HG03175 (cell line): ENCODE measurements around the gene PARD6B.
"Not testable (repeated sequence)": the region's sequence is repeated elsewhere in the genome, so short reads cannot be mapped to it uniquely, and the experiment has no call there.

Experiments
- ATAC-seq: cut with Tn5 transposase; IDR thresholded peaks from one replicate; pipeline ENCODE4 v1.9.1; 2021; ENCODE audit warnings: mild to moderate bottlenecking, moderate library complexity; ENCODE audit not compliant: unreplicated experiment

PARD6B gene

DNA sequence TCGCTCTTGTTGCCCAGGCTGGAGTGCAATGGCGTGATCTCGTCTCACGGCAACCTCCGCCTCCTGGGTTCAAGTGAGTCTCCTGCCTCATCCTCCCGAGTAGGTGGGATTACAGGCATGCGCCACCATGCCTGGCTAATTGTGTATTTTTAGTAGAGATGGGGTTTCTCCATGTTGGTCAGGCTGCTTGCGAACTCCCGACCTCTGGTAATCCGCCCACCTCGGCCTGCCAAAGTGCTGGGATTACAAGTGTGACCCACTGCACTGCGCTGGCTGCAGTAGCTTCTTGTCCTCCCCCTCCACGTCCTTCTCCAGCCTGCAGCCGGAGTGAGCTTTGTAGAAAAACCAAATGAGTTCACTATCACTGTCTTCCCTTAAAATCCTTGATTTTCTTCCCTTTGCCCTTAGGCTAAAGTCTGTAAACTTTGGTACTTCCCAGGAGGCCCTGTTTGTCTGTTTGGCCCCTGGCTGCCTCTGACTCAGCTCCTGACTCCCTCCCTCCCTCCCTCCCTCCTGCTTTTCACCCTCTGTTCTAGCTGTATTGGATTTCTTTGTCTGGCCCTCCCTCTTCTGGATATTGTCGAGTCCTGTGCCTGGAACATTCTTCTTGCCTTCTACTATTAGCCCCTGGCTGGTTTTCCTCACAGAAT, 12.9 kb downstream of the PARD6B start:
- ATAC-seq, result no peak

DNA sequence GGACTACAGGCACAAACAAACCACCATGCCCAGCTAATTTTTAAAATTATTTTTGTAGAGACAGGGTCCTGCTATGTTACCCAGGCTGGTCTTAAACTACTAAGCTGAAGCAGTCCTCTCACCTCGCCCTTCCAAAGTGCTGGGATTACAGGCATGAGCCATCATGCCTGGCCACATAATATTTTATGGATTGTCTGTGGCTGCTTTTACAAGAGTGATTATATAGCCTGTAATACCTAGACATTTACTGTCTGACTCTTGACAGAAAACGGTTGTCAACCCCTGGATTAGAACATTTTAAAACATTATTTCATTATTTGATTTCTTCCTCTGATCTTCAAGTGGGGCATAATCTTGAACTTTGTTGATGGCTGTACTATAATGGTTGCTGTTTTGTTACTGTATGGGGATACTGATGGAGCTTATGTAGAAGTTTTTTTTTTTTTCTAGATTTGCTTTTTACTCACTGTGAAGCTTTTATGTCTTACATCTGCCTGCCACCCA, 14.3 kb downstream of the PARD6B start:
- ATAC-seq, result no peak

DNA sequence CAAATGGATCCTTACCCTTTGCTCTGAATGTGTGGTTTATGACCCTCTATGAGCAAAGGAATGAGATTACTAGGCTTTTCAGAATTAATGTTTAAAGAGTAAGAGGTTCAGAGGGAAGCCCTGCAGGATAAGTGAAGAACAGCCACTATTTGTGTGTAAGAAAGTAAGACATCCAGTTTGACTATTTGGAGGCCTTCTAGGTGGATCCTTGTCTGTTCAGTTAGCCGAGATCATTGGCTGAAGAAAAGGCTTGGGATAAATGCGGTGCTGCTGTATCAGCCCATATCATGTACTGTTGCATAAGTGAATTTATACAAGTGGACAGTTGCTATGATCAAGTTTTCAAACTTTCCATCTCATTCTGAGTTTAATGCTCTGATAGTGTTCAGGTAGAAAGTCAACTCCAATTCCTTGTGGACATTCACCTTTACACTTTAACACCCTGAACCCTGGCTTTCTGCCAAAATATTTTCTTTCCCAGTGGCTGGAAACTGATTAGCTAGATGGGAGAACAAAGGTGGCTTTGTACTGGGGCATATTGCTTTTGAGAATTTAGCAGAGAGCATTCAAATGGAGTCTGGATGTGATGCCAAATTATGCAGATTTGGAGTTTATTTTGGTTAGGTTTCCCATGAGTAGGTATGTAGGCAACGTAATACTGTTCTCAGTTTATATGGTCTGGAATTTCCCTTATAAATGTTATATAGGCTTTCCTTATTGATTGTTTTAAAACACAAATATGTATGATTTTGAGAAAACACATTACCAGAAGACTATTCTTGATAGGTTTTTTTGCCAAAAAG, 15.0 kb downstream of the PARD6B start:
- ATAC-seq, result no peak

DNA sequence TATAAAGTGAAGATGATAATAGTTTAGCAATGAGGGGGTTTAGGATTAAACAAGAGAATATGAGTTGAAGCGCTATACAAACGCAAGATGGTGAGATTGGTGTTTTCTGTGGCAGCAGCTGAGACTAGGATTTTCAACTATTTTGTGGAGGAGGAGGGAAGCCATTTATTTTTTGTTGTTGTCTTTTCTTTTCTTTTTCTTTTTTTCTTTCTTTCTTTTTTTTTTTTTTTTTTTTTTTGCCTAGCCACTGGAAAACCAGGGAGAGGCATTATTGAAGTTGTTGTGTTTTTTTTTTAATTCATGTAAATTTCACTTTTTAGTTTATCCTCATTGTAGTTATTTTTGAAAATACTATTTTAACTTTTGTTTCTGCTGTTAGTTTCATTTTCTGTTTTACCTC, 15.9 kb downstream of the PARD6B start:
- ATAC-seq, result no peak

DNA sequence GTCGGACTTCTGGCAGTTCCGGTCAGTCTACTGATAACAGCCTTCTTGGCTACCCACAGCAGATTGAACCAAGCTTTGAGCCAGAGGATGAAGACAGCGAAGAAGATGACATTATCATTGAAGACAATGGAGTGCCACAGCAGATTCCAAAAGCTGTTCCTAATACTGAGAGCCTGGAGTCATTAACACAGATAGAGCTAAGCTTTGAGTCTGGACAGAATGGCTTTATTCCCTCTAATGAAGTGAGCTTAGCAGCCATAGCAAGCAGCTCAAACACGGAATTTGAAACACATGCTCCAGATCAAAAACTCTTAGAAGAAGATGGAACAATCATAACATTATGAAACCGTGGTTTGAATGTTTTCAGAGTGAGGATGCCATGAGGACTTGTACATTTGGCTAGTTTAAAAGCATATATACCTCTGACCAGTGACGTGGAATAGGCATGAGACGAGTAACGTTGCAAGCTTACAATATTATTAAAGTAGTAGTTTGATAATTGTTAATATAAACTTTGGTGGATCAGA, 18.8 kb downstream of the PARD6B start:
- no peak for ATAC-seq

DNA sequence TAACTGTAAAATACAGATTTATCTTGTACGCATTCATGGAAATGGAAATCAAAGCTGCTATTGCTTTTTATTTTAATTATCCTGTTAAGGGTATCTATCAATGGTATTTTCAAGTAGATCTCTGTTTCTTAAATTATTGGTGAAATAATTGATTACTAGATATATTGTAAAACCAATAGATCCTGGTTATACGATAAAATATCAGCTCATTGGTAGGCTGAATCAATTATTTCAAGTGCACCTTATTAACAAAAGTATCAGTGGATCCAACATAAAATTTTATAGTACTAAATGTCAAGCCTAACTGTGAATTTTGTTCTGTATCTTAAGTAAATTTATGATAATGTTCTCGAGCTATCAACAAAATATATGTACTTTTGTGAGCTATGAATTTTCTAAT, 21.8 kb downstream of the PARD6B start:
- ATAC-seq, result no peak

DNA sequence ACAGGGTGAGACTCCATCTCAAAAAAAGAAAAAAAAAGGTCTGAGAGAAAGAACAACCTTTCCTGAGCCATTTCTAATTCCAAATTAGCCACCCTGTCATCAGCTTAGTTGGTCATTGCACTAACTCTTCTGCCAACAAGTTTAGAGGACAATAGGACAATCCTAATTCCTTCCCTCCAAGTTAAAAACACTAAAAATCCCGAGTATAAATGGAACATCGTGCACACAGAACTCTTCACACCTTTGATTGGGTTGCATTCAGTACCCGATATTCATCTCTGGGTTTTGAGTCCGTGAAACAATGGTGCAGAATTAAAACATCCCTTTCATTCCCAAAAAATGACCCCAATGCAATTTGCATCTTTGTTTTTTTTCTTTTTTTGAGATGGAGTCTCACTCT, 23.0 kb downstream of the PARD6B start:
- no peak for ATAC-seq

DNA sequence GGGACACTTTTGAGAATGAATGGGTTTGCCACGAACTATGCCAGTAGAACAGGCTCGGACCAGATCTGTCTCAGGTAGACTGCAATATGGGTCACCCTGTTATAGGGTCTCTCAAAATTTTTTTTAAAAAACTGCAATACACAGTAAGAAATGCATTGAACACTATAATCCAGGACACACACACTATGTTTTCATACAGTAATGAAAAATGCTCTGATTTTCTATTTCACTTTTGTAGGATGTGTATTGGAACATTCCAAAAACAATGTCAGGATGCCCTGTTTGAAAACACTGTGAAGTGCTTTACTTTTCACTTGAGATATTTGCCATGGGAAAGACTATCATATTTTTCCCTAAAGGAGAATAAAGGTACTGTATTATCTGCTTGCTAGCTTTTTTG, 25.1 kb downstream of the PARD6B start:
- ATAC-seq, result no peak

DNA sequence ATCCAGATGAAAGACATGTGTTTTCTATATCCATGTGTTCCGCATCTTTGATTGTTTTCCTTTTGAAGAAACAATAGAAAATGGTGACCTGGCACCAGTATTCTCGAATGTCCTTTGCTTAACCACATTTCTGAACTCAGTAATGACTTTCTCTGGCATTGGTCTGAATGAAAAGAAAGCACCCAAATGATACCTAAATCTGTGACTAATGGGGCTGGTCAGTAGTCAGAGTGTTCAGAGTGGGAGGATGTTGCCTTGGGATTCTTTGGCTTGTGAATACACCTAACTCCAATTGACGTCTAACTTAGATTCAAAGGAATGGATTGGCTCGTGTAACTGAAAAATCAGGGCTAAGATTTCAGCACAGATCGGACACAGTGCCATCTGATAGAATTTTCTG, 27.1 kb downstream of the PARD6B start:
- ATAC-seq, result no peak

DNA sequence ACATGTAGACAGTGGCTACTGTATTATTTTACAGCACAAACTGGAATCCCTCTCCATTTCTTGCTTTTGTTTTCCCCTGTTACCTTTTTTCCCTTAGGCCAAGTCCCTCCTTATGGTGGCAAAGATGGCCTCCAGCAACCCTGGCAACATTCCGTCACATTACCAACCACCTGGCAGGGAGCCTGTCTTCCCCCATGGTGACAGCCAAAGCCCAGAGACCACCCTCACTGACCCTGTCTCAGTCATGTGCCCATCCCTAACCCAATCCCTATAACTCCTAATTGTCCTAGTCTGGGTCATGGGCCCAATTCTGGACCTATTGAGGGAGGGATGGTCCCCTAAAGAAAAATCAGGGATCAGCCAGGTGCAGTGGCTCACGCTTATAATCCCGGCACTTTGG, 27.6 kb downstream of the PARD6B start:
- no peak for ATAC-seq

DNA sequence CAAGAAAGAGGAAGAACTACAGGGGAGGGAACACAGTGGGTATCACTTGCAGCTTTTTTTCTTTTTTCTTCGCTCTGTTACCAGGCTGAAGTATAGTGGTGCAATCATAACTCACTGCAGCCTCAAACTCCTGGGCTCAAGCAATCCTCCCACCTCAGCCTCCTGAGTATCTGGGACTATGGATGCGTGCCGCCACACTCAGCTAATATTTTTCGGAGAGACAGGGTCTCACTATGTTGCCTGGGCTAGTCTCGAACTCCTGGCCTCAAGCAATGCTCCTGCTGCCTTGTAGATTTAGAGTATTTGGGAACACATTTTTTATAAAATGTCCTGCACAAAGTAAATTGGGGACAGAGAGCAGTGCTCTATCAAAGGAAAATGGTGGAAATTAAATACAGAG, 28.3 kb downstream of the PARD6B start:
- ATAC-seq, result no peak

DNA sequence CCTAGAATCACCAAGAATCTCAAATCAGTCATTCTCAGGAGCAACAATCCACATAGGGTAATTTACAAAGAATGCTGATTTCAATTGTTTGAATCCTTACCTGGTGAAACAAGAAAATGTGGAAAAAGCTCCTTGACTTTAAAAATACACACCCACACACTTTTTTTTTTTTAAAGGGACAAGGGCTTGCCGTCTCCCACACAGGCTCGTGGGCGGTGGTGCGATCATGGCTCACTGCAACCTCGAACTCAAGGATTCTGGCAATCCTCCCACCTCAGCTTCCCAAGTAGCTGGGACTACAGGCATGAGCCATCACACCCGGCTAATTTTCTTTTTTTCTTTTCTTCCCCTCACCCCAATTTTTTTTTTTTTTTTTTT, 30.7 kb downstream of the PARD6B start:
- no peak for ATAC-seq

DNA sequence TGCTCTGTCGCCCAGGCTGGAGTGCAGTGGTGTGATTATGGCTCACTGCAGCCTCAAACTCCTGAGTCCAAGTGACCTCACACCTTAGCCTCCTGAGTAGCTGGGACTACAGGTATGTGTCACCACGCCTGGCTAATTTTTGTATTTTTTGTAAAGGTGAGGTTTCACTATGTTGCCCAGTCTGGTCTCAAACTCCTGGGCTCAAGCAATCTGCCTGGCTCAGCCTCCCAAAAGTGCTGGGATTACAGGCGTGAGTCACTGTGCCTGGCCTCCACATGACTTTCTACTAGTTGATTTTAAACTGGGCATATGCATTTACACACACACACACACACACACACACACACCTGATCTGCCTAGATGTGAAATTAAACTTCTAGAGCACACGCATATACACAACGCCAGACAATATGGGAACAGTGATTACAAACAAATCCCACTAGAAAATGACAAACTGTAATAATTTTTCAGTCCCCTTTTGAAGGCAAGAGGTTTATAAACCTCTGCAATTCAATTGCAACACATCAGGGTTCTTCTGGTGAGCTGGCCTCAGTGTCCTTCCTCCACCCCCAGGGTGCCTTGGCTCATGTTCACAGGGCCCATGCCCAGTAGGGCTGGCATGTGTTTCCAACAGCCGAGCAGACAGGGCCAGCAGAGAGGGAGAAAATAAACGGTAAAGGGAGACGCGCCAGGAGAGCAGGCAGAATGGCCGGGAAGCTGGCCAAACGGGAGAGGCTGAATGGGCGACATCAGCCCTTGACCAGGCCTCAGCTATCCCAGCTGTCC, 31.2 kb downstream of the PARD6B start:
- ATAC-seq, result no peak

DNA sequence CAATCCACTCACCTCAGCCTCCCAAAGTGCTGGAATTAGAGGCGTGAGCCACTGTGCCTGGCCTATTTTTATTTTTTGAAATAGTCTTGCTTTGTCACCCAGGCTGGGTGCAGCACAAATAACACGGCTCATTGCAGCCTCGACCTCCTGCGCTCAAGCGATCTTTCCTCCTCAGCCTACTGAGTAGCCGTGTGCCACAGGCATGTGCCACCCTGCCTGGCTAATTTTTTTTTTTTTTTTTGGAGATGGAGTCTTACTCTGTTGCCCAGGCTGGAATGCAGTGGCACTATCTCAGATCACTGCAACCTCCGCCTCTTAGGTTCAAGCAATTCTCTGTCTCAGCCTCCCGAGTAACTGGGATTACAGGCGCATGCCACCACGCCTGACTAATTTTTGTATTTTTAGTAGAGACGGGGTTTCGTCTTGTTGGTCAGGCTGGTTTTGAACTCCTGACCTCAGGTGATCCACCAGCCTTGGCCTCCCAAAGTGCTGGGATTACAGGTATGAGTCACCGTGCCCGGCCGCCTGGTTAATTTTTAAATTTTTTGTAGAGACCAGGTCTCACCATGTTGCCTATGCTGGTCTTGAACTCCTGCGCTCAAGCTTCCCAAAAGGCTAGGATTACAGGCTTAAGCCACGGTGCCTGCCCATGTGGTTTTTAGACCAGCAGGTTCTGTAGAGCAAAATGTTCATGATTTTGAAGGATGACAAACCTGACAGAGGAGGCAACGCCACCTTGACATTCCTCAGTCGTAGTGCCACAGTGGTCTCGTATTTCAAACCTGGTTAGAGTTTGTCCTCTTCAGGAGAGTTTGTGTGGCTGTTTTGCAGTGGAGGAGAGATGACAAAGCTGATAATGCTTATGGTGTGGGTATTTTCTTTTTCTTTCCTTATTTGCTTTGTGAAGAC, 32.4 kb downstream of the PARD6B start:
- not testable (repeated sequence) for ATAC-seq

DNA sequence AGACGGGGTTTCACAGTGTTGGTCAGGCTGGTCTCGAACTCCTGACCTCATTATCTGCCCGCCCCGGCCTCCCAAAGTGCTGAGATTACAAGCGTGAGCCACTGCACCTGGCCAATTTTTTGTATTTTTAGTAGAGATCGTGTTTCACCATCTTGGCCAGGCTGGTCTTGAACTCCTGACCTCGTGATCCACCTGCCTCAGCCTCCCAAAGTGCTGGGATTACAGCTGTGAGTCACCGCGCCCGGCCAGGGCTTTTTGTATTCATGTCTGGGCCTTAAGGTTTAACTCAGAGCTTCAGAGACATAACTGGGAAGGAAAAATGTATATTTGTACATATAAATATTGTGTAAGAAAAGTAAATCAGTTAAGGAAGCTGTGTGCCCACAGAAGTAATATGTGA, 33.9 kb downstream of the PARD6B start:
- not testable (repeated sequence) for ATAC-seq

DNA sequence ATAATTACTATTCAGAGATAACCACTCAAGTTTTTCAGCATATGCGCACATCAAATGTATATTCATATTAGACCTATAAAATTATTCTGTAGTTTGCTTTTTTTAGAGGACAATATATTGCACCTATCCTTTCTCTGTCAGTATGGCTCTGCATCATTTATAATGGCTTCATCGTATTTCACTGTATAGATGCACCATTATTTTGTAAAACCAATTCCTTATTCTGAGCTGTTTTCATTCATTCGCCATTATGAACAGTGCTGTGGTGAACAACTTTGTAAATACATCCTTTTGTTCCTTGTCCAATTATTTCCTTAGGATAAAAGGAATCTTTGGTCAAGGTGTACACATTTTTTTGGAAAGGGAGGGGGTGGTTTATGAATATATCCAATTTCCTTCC, 34.3 kb downstream of the PARD6B start:
- no peak for ATAC-seq

DNA sequence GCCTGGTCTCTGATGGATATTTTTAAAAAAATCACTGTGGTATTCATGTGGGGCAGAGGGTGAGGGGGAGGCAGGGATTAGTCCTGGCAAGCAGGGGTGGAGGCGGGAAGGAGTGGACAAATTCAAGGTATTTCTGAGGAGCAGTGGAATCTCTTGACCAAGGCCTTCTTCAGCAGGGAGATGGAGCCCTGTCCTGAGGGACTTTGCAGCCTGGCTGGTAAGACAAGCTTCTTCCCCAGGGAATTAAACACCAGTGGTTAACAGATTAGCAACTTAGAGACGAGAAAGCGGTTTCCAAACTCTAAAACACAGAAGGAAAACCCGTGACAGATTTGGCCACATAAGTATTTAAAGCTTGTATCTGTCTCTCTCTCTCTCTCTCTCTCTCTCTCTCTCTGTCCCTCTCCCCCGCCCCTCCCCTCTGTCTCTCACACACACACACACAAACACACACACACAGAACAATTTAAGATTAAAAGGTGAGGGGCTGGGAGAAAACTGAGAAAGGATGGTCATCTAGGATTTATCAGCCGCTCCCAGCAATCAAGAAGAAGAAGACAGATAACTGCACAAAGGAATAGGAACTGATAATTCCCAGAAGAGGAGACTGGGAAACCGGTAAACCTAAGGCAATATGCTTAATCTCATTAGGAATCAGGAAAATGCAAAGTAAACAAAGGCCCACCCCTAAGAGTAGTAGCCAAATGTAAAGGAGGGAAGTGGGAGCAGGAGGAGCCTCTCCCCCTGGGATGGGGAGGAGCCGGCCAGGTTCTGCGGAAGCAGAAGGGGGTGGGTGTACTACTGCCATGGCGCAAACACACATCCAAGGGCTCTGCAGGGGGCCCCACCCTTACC, 35.8 kb downstream of the PARD6B start:
- not testable (repeated sequence) for ATAC-seq

DNA sequence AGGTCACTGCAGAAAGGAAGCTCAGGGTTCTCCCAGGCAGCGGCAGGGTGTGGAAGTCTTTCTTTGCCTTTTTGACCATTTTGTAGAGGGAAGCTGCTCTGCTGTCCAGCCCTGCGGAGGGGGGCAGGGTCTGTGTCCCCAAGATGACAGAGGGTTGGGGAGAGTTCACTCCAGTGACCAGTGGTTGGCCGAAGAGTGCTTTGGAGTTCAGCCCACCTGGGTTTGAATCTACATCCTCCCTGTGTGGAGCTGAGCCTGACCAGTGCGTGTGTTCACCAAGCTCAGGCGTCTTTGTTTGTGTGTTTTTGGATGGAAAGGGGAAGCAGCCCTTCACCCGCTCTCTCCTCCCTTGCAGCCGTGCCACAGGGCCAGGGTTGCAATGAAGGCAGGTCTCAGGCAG, 37.6 kb downstream of the PARD6B start:
- not testable (repeated sequence) for ATAC-seq

DNA sequence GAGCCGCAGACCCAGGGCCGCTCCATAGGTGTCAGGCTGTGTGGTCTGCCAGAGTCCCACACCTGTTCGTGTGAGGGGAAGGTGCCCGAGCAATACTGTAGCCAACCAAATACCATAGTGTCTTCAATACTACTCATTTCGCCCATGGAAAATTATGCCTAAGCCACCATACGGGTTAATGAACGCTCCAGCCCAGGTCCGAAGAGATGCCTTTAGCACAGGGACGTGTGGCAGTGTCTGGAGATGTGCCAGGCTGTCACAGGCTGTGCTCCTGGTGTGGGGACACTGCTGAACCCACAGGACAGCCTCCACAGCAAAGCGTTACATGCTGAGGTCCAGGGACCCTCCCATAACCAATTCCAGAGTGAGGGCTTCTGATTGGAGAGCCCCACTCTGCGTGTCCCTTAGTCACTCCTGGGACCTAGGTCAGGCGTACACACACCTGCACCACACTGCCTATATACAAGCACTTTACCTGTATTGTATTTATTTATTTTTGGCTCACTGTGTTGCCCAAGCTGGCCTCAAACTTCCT, 38.2 kb downstream of the PARD6B start:
- not testable (repeated sequence) for ATAC-seq
